SU-DHL-6 (cell line): ENCODE data around the gene TUBB3.

Experiments
- H2AFZ ChIP-seq: fragments of 200-600 bp; sonication (generic); 2 replicates; pipeline ENCODE4 v1.6.1; 2014; ENCODE audit warnings: low read depth, mild to moderate bottlenecking, moderate library complexity, mixed read lengths, antibody characterized with exemption, low read length; ENCODE audit not compliant: severe bottlenecking
- H3F3A ChIP-seq: fragments of 200-600 bp; shearing (Covaris generic); 2 replicates; pipeline ENCODE4 v1.6.0; 2016; ENCODE audit warnings: antibody characterized with exemption, mild to moderate bottlenecking; ENCODE audit not compliant: insufficient read depth
- H3K27ac ChIP-seq: fragments of 200-600 bp; sonication (generic); 2 replicates; pipeline ENCODE4 v1.5.1; 2016; ENCODE audit warnings: low read depth, mild to moderate bottlenecking, low read length, moderate library complexity, mixed read lengths
- H3K27me3 ChIP-seq: fragments of 200-600 bp; sonication (generic), shearing (Covaris generic); 2 replicates; pipeline ENCODE4 v1.6.0; 2014; ENCODE audit warnings: mild to moderate bottlenecking, low read length
- H3K36me3 ChIP-seq: fragments of 200-600 bp; sonication (generic); 2 replicates; pipeline ENCODE4 v1.6.1; 2014; ENCODE audit warnings: mild to moderate bottlenecking, low read length, mixed read lengths
- H3K4me2 ChIP-seq: fragments of 300-600, 200-600 bp; shearing (Covaris generic), sonication (generic); 2 replicates; pipeline ENCODE4 v1.6.0; 2014; ENCODE audit warnings: low read length, low read depth, mild to moderate bottlenecking; ENCODE audit not compliant: poor library complexity, severe bottlenecking
- H3K4me3 ChIP-seq: fragments of 200-600 bp; sonication (generic); 2 replicates; pipeline ENCODE4 v1.5.1; 2014; ENCODE audit warnings: antibody characterized with exemption, low read length, mild to moderate bottlenecking, mixed read lengths; ENCODE audit not compliant: insufficient read depth, poor library complexity, severe bottlenecking
- H3K79me2 ChIP-seq: fragments of 200-600 bp; sonication (generic); 2 replicates; pipeline ENCODE4 v1.6.1; 2014; ENCODE audit warnings: mild to moderate bottlenecking, low read length, moderate library complexity; ENCODE audit not compliant: insufficient read depth
- H3K9ac ChIP-seq: fragments of 200-600 bp; sonication (generic); 2 replicates; pipeline ENCODE4 v1.7.0; 2014; ENCODE audit warnings: mild to moderate bottlenecking, low read length
- H3K9me2 ChIP-seq: fragments of 200-600 bp; sonication (generic); replicated peaks from 2 replicates; pipeline ENCODE4 v1.6.1; 2014; ENCODE audit warnings: low read length; ENCODE audit not compliant: insufficient read depth
- H3K9me3 ChIP-seq: fragments of 200-600 bp; sonication (generic); 2 replicates; pipeline ENCODE4 v1.6.1; 2014; ENCODE audit warnings: low read length, mixed read lengths; ENCODE audit not compliant: insufficient read depth
- H4K20me1 ChIP-seq: fragments of 200-600 bp; sonication (generic); 2 replicates; pipeline ENCODE4 v1.6.1; 2014; ENCODE audit warnings: low read depth, mild to moderate bottlenecking, antibody characterized with exemption, low read length, moderate library complexity, mixed read lengths
- CTCF ChIP-seq: fragments of 200-600 bp; sonication (generic); IDR thresholded peaks from one replicate; pipeline ENCODE4 v1.5.1; 2017; ENCODE audit warnings: antibody characterized with exemption, mild to moderate bottlenecking, low read length, moderate library complexity; ENCODE audit not compliant: insufficient read depth, poor library complexity, severe bottlenecking
- EZH2phosphoT487 ChIP-seq: fragments of 200-600 bp; sonication (generic), shearing (Covaris generic); conservative IDR thresholded peaks from 2 replicates; pipeline ENCODE4 v1.6.1; 2018; ENCODE audit warnings: mild to moderate bottlenecking, antibody characterized with exemption, low read length, moderate library complexity, mixed read lengths

The TUBB3 gene

GRCh38 chr16:89954462-89954861, 31.3 kb downstream of the TUBB3 start:
- Histone ChIP-seq H3K4me2 (peak overlapping the region; percentile 46), H2AFZ (no peak overlapping the region), H3K79me2 (peaks cover under 1% of the 10 kb centered on the region; the same call in 1 of the 2 replicates), H4K20me1 (no peaks in the 10 kb centered on the region), H3K27ac (peak overlapping the region; percentile 86), H3K9me3 (no peaks in the 10 kb centered on the region), H3F3A (peaks cover 31% of the 10 kb centered on the region), H3K27me3 (no peaks in the 10 kb centered on the region), H3K4me3 (peak overlapping the region; percentile 20), H3K9me2 (no peaks in the 10 kb centered on the region), H3K9ac (peak overlapping the region; percentile 36; the same call in 1 of the 2 replicates), H3K36me3 (no peaks in the 10 kb centered on the region)
- TF ChIP-seq CTCF (no peak), EZH2phosphoT487 (no peak)

GRCh38 chr16:89955001-89955685, 32.0 kb downstream of the TUBB3 start:
- Histone ChIP-seq H3K9ac (no peak overlapping the region; the same call in 1 of the 2 replicates), H4K20me1 (no peaks in the 10 kb centered on the region), H3K79me2 (no peaks in the 10 kb centered on the region; the same call in 1 of the 2 replicates), H3F3A (peaks cover 31% of the 10 kb centered on the region), H3K9me2 (no peaks in the 10 kb centered on the region), H3K27ac (peak overlapping the region; percentile 86), H3K4me3 (no peak overlapping the region), H3K9me3 (no peaks in the 10 kb centered on the region), H3K36me3 (no peaks in the 10 kb centered on the region), H3K27me3 (no peaks in the 10 kb centered on the region), H3K4me2 (peak overlapping the region; percentile 46), H2AFZ (no peak overlapping the region)
- TF ChIP-seq EZH2phosphoT487: no peak
- no peak for TF ChIP-seq CTCF

- H3K4me2 ChIP-seq: peak overlapping the region; percentile 46
- H3F3A ChIP-seq: peaks cover 27% of the 10 kb centered on the region
- H3K79me2 ChIP-seq: no peaks in the 10 kb centered on the region
- H4K20me1 ChIP-seq: no peaks in the 10 kb centered on the region
- H3K36me3 ChIP-seq: no peaks in the 10 kb centered on the region
- TF ChIP-seq EZH2phosphoT487 (no peak), CTCF (no peak)
- no peak overlapping the region for H3K4me3 ChIP-seq
- H3K9me3 ChIP-seq: no peaks in the 10 kb centered on the region
- H3K9me2 ChIP-seq: no peaks in the 10 kb centered on the region
- H3K27me3 ChIP-seq: no peaks in the 10 kb centered on the region
- H2AFZ ChIP-seq: no peak overlapping the region
- H3K9ac ChIP-seq: no peak overlapping the region
- H3K27ac ChIP-seq: peak overlapping the region; percentile 86
These were observed 33.5 kb downstream of the TUBB3 start for GRCh38 chr16:89956505-89957215.
